Measurements from ENCODE around the gene HDHD2.

DNA sequence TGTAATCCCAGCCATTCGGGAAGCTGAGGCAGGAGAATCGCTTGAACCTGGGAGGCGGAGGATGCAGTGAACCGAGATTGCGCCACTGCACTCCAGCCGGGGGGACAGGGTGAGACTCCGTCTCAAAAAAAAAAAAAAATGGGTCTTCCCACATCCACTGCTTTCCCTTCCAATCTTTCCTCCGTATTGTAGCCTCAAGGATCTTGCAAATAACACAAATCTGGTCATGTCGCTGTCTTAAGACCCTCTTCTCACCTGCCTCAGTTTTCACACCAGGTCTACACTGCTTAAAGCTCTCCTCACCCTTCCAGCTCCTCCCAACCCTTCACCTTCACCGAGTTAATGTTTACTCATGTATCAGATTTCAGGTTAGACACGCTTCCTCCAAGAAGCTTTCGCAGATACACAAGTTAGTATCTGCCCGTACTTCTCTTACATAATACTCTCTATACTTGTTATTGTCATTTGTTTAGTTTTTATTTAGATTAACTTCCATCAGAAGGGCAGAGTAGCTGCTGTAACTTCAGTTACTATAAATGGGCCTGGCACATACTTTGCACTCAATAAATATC, 24.3 kb upstream of the HDHD2 start:
- TF ChIP-seq, protein P1, sequence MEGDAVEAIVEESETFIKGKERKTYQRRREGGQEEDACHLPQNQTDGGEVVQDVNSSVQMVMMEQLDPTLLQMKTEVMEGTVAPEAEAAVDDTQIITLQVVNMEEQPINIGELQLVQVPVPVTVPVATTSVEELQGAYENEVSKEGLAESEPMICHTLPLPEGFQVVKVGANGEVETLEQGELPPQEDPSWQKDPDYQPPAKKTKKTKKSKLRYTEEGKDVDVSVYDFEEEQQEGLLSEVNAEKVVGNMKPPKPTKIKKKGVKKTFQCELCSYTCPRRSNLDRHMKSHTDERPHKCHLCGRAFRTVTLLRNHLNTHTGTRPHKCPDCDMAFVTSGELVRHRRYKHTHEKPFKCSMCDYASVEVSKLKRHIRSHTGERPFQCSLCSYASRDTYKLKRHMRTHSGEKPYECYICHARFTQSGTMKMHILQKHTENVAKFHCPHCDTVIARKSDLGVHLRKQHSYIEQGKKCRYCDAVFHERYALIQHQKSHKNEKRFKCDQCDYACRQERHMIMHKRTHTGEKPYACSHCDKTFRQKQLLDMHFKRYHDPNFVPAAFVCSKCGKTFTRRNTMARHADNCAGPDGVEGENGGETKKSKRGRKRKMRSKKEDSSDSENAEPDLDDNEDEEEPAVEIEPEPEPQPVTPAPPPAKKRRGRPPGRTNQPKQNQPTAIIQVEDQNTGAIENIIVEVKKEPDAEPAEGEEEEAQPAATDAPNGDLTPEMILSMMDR (IDR thresholded peaks at IDR 0.05), result no peak
- TF ChIP-seq POLR2A (IDR thresholded peaks at IDR 0.05) (no peak), POLR2AphosphoS5 (IDR thresholded peaks at IDR 0.05) (no peak), EP300 (IDR thresholded peaks at IDR 0.05) (no peak)

Data from suprapubic skin (tissue), 4 donors.